HG03196 (cell line): ENCODE data around the gene INTS7.

ENCODE experiments used
- ATAC-seq: cut with Tn5 transposase; IDR thresholded peaks from one replicate; pipeline ENCODE4 v1.9.1; 2021; ENCODE audit not compliant: unreplicated experiment

The INTS7 gene

GRCh38 chr1:211910113-211910884 lies 125.1 kb downstream of the INTS7 start:
- ATAC-seq, result no peak

- ATAC-seq, result no peak
Measured at GRCh38 chr1:211909395-211909794, 126.0 kb downstream of the INTS7 start.

GRCh38 chr1:211908951-211909350 lies 126.4 kb downstream of the INTS7 start:
- no peak for ATAC-seq

GRCh38 chr1:211908453-211908852 lies 126.9 kb downstream of the INTS7 start:
- ATAC-seq, result no peak

GRCh38 chr1:211903490-211904245 lies 131.7 kb downstream of the INTS7 start:
- no peak for ATAC-seq

- no peak for ATAC-seq
Measured at GRCh38 chr1:211902624-211903291, 132.6 kb downstream of the INTS7 start.

GRCh38 chr1:211901945-211902344 lies 133.4 kb downstream of the INTS7 start:
- no peak for ATAC-seq

- ATAC-seq, result no peak
Measured at GRCh38 chr1:211900441-211900840, 134.9 kb downstream of the INTS7 start.

GRCh38 chr1:211896958-211897357 lies 138.4 kb downstream of the INTS7 start:
- ATAC-seq, result no peak

- ATAC-seq, result no peak
Measured at GRCh38 chr1:211895126-211895759, 140.1 kb downstream of the INTS7 start.

GRCh38 chr1:211894312-211894711 lies 141.0 kb downstream of the INTS7 start:
- ATAC-seq, result no peak

GRCh38 chr1:211893260-211893659 lies 142.1 kb downstream of the INTS7 start:
- ATAC-seq, result no peak

- ATAC-seq, result no peak
Measured at GRCh38 chr1:211892577-211892976, 142.8 kb downstream of the INTS7 start.

- ATAC-seq, result no peak
Measured at GRCh38 chr1:211891708-211892107, 143.6 kb downstream of the INTS7 start.
